Adrenal gland (tissue), 5 donors: ENCODE data around the gene RAB25.

Source experiments
- POLR2A ChIP-seq, 2 donors: fragments of 450-650 bp; IDR thresholded peaks; one replicate each; pipeline ENCODE4 v1.6.1; 2017; ENCODE audit warnings: antibody characterized with exemption in 2 of 2, mild to moderate bottlenecking in 2 of 2, moderate library complexity in 1 of 2
- TF ChIP-seq, protein P1 (sequence below), 6 experiments: fragments of 450-650 bp in 4 of 6; fragments of 200-600 bp in 2 of 6; sonication (generic) in 1 of 6; IDR thresholded peaks; 1 replicate in 5 of 6; 2 replicates in 1 of 6; pipeline versions ENCODE4 v1.5.1 to v1.8.0; 2016 to 2021; ENCODE audit warnings: antibody characterized with exemption in 6 of 6, mild to moderate bottlenecking in 2 of 6, moderate library complexity in 1 of 6
- donor health status: DM: no; HTN: no; CAD: no.

DNA sequence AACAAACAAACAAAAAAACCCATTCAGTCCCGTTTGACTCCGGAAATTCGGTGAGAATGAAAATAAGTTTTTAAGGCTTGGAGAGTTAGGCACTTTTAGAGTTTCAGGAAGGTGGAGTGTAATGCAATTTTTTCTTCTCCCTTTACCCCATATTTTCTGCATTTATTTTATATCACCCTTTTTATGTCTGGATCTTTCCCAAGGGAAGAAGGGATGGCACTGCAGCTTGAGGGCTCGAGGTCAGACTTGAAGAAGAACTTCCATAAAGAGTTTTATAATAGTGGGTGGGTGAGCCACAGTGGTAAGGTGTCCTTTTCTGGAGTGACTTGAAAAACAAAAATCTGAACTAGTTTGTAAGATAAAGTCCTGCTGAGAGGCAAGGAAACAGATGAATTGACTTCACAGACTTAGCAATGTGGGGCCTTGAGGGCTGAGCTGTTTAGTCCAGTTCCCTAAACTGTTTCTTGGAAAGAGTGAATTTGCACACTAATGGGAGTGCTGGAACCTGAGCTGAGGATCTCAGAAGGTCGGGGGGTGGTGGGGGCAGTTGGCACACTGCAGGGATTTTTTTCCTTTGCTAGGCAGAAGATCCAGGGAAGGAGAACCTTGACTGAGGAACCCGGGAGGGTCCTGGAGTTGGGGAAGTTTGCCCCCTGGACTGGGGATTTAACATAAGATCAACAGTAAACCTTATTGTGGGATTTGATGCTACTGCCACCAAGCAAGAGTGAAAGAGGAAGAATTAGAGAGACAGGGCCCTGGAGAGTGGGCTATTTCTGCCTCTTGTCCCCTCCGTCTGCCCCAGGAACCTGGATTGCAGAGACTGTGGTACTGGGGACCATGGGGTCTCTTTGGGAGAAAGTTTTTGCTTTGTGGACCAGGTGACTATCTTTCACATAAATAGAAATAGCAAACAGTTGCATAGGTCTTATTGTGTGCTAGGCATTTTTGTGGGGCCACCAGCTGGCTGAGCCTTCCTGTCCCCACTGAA is 23.1 kb downstream of the RAB25 start:
- TF ChIP-seq, protein P1, sequence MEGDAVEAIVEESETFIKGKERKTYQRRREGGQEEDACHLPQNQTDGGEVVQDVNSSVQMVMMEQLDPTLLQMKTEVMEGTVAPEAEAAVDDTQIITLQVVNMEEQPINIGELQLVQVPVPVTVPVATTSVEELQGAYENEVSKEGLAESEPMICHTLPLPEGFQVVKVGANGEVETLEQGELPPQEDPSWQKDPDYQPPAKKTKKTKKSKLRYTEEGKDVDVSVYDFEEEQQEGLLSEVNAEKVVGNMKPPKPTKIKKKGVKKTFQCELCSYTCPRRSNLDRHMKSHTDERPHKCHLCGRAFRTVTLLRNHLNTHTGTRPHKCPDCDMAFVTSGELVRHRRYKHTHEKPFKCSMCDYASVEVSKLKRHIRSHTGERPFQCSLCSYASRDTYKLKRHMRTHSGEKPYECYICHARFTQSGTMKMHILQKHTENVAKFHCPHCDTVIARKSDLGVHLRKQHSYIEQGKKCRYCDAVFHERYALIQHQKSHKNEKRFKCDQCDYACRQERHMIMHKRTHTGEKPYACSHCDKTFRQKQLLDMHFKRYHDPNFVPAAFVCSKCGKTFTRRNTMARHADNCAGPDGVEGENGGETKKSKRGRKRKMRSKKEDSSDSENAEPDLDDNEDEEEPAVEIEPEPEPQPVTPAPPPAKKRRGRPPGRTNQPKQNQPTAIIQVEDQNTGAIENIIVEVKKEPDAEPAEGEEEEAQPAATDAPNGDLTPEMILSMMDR (IDR thresholded peaks at IDR 0.05) = no peak
- TF ChIP-seq POLR2A (IDR thresholded peaks at IDR 0.05) = no peak
